ENCODE results near the gene CENPW. TPM values are rescaled to one million over a fixed set of nuclear protein-coding genes. Genes with fewer than 3 reads are reported as not detected.

CENPW gene
- total RNA-seq, 1 donor from 2014 or later: 13.0 TPM

- no peak for TF ChIP-seq CTCF (IDR thresholded peaks at IDR 0.05; ENCODE audit: partially characterized antibody, unreplicated experiment)
- Mint-ChIP-seq H3K4me3 (ENCODE audit: unreplicated experiment) (no peak overlapping the region), H3K9me3 (ENCODE audit: unreplicated experiment) (peaks cover 2% of the 10 kb centered on the region), H3K36me3 (ENCODE audit: unreplicated experiment) (peaks cover 9% of the 10 kb centered on the region), H3K4me1 (ENCODE audit: low read depth, unreplicated experiment) (no peaks in the 10 kb centered on the region), H3K27ac (ENCODE audit: unreplicated experiment) (no peak overlapping the region), H3K27me3 (ENCODE audit: unreplicated experiment) (peaks cover 2% of the 10 kb centered on the region)
- DNase-seq: no peak
These were observed 37.8 kb downstream of the CENPW start for GRCh38 chr6:126377594-126378153.

- Mint-ChIP-seq H3K4me1 (ENCODE audit: low read depth, unreplicated experiment) (no peaks in the 10 kb centered on the region), H3K27ac (ENCODE audit: unreplicated experiment) (no peak overlapping the region), H3K9me3 (ENCODE audit: unreplicated experiment) (peaks cover 2% of the 10 kb centered on the region), H3K27me3 (ENCODE audit: unreplicated experiment) (peaks cover 2% of the 10 kb centered on the region), H3K36me3 (ENCODE audit: unreplicated experiment) (peaks cover 19% of the 10 kb centered on the region), H3K4me3 (ENCODE audit: unreplicated experiment) (no peak overlapping the region)
- DNase-seq: no peak
- no peak for TF ChIP-seq CTCF (IDR thresholded peaks at IDR 0.05; ENCODE audit: partially characterized antibody, unreplicated experiment)
These were observed 40.2 kb downstream of the CENPW start for GRCh38 chr6:126380072-126380583.

- peaks cover 19% of the 10 kb centered on the region for H3K36me3 Mint-ChIP-seq (ENCODE audit: unreplicated experiment)
- no peak overlapping the region for H3K4me3 Mint-ChIP-seq (ENCODE audit: unreplicated experiment)
- no peak for DNase-seq
- peaks cover 2% of the 10 kb centered on the region for H3K27me3 Mint-ChIP-seq (ENCODE audit: unreplicated experiment)
- H3K9me3 Mint-ChIP-seq (ENCODE audit: unreplicated experiment): peaks cover 2% of the 10 kb centered on the region
- H3K4me1 Mint-ChIP-seq (ENCODE audit: low read depth, unreplicated experiment): no peaks in the 10 kb centered on the region
- H3K27ac Mint-ChIP-seq (ENCODE audit: unreplicated experiment): no peak overlapping the region
- no peak for TF ChIP-seq CTCF (IDR thresholded peaks at IDR 0.05; ENCODE audit: partially characterized antibody, unreplicated experiment)
These were observed 41.6 kb downstream of the CENPW start for GRCh38 chr6:126381498-126381897.

GRCh38 chr6:126383203-126383602 lies 43.3 kb downstream of the CENPW start:
- H3K27me3 Mint-ChIP-seq (ENCODE audit: unreplicated experiment): peaks cover 2% of the 10 kb centered on the region
- no peak for DNase-seq
- H3K36me3 Mint-ChIP-seq (ENCODE audit: unreplicated experiment): peaks cover 19% of the 10 kb centered on the region
- peaks cover 2% of the 10 kb centered on the region for H3K9me3 Mint-ChIP-seq (ENCODE audit: unreplicated experiment)
- no peak overlapping the region for H3K4me3 Mint-ChIP-seq (ENCODE audit: unreplicated experiment)
- no peaks in the 10 kb centered on the region for H3K4me1 Mint-ChIP-seq (ENCODE audit: low read depth, unreplicated experiment)
- TF ChIP-seq CTCF (IDR thresholded peaks at IDR 0.05; ENCODE audit: partially characterized antibody, unreplicated experiment): no peak
- no peak overlapping the region for H3K27ac Mint-ChIP-seq (ENCODE audit: unreplicated experiment)

- TF ChIP-seq CTCF (IDR thresholded peaks at IDR 0.05; ENCODE audit: partially characterized antibody, unreplicated experiment): no peak
- H3K4me3 Mint-ChIP-seq (ENCODE audit: unreplicated experiment): no peak overlapping the region
- no peak for DNase-seq
- peaks cover 2% of the 10 kb centered on the region for H3K9me3 Mint-ChIP-seq (ENCODE audit: unreplicated experiment)
- H3K27me3 Mint-ChIP-seq (ENCODE audit: unreplicated experiment): peaks cover 2% of the 10 kb centered on the region
- peaks cover 19% of the 10 kb centered on the region for H3K36me3 Mint-ChIP-seq (ENCODE audit: unreplicated experiment)
- no peaks in the 10 kb centered on the region for H3K4me1 Mint-ChIP-seq (ENCODE audit: low read depth, unreplicated experiment)
- H3K27ac Mint-ChIP-seq (ENCODE audit: unreplicated experiment): no peak overlapping the region
These were observed 45.6 kb downstream of the CENPW start for GRCh38 chr6:126385536-126385935.
